ENCODE measurements around the gene EIF2D.
A peak's percentile ranks its signal among the peaks of the same experiment; 100 is the strongest.

DNA sequence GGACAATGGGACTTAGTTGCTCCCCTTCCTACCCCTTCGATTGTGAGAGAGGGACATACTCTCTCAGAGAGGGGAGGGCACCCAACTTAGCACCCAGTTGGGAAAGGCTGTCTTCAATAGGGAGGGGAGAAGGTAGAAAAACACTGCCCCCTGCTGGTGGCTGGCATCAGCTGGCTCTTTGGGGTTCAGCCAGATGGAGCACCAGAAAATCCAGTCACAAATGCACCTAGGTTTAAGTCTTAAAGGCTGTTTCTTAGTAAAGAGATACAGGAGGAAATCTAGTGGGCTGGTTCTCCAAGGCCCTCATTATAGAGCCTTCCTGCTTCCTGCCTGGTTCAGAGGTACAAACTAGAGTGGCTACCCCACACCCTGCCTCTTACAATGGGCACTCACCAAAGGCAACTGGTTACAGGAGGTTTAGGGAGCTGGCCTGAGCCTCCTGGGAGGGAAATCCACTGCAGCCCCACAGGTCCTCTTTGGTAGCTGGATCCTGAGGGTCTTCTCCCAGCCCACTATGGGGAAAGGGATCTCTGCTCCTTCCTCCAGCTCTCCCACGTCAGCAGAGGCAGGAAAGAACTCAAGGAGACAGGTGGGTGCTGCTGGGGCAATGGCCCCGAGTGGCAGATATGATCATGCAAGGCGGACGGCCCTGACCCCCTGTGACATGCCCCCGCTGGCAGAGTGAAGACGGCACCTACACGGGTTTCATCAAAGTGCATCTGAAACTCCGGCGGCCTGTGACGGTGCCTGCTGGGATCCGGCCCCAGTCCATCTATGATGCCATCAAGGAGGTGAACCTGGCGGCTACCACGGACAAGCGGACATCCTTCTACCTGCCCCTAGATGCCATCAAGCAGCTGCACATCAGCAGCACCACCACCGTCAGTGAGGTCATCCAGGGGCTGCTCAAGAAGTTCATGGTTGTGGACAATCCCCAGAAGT, 28.3 kb downstream of the EIF2D start:
- TF ChIP-seq CTCF (IDR thresholded peaks at IDR 0.05; ENCODE audit: insufficient read depth, low read length) (peak; percentile 93), GABPA (IDR thresholded peaks at IDR 0.05; ENCODE audit: low read depth) (no peak), POLR2AphosphoS5 (IDR thresholded peaks at IDR 0.05; ENCODE audit: low read depth) (no peak), SPI1 (IDR thresholded peaks at IDR 0.05; ENCODE audit: borderline replicate concordance, low read depth) (no peak)
- TF ChIP-seq, protein P1, sequence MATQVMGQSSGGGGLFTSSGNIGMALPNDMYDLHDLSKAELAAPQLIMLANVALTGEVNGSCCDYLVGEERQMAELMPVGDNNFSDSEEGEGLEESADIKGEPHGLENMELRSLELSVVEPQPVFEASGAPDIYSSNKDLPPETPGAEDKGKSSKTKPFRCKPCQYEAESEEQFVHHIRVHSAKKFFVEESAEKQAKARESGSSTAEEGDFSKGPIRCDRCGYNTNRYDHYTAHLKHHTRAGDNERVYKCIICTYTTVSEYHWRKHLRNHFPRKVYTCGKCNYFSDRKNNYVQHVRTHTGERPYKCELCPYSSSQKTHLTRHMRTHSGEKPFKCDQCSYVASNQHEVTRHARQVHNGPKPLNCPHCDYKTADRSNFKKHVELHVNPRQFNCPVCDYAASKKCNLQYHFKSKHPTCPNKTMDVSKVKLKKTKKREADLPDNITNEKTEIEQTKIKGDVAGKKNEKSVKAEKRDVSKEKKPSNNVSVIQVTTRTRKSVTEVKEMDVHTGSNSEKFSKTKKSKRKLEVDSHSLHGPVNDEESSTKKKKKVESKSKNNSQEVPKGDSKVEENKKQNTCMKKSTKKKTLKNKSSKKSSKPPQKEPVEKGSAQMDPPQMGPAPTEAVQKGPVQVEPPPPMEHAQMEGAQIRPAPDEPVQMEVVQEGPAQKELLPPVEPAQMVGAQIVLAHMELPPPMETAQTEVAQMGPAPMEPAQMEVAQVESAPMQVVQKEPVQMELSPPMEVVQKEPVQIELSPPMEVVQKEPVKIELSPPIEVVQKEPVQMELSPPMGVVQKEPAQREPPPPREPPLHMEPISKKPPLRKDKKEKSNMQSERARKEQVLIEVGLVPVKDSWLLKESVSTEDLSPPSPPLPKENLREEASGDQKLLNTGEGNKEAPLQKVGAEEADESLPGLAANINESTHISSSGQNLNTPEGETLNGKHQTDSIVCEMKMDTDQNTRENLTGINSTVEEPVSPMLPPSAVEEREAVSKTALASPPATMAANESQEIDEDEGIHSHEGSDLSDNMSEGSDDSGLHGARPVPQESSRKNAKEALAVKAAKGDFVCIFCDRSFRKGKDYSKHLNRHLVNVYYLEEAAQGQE (IDR thresholded peaks at IDR 0.05; ENCODE audit: insufficient replicate concordance, low read depth), result no peak
